ENCODE results near the gene CLDN17. TPM values are rescaled to one million over a fixed set of nuclear protein-coding genes. Genes with fewer than 3 reads are reported as not detected.

Gene CLDN17
- total and polyA plus RNA-seq, 2 donors (not counting 3 experiments of a cell fraction or from before 2014, with no cell fraction given): not detected

- no peak overlapping the region for H3K4me3 ChIP-seq (replicated peaks in 1 of 3; ENCODE audit: insufficient read depth in 1 of 3, low read depth in 1 of 3, low read length in 3 of 3)
- H3K9ac ChIP-seq (replicated peaks; ENCODE audit: extremely low read depth, insufficient read depth, low read length): no peak overlapping the region
- no peak overlapping the region for H3K4me2 ChIP-seq (ENCODE audit: insufficient read depth, low read length)
- ChIA-PET CTCF (no interaction called here), POLR2A (no interaction called here)
- BruUV-seq (replicated peaks): no TSS peak
- no peak overlapping the region for H3K27ac ChIP-seq (ENCODE audit: insufficient read depth, low read depth, low read length)
- dilution Hi-C loops (cut with MboI; ENCODE audit: extremely low pct_ligation_motif_present, low sequenced_read_pairs) (no loop called here), intact Hi-C loops (cut with micrococcal nuclease) (no loop called here)
- H4K20me1 ChIP-seq (replicated peaks; ENCODE audit: control insufficient read depth, extremely low read depth, insufficient read depth, low read length): no peaks in the 10 kb centered on the region
- H3K4me1 ChIP-seq (ENCODE audit: control insufficient read depth, extremely low read depth, insufficient read depth, low read length): no peaks in the 10 kb centered on the region
- TF ChIP-seq POLR2A (IDR thresholded peaks at IDR 0.05; ENCODE audit: low read depth, low read length) (no peak), MYC (IDR thresholded peaks at IDR 0.05; ENCODE audit: low read depth, low read length) (no peak), GATA2 (IDR thresholded peaks at IDR 0.05; ENCODE audit: insufficient read depth, insufficient read length, low read depth, low read length) (no peak), EZH2 (IDR thresholded peaks at IDR 0.05; ENCODE audit: borderline replicate concordance, low read depth, low read length, severe bottlenecking) (no peak), POLR2AphosphoS5 (IDR thresholded peaks at IDR 0.05; ENCODE audit: insufficient read depth, low read depth, low read length) (no peak)
- TF ChIP-seq, protein P1, sequence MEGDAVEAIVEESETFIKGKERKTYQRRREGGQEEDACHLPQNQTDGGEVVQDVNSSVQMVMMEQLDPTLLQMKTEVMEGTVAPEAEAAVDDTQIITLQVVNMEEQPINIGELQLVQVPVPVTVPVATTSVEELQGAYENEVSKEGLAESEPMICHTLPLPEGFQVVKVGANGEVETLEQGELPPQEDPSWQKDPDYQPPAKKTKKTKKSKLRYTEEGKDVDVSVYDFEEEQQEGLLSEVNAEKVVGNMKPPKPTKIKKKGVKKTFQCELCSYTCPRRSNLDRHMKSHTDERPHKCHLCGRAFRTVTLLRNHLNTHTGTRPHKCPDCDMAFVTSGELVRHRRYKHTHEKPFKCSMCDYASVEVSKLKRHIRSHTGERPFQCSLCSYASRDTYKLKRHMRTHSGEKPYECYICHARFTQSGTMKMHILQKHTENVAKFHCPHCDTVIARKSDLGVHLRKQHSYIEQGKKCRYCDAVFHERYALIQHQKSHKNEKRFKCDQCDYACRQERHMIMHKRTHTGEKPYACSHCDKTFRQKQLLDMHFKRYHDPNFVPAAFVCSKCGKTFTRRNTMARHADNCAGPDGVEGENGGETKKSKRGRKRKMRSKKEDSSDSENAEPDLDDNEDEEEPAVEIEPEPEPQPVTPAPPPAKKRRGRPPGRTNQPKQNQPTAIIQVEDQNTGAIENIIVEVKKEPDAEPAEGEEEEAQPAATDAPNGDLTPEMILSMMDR (IDR thresholded peaks at IDR 0.05; ENCODE audit: extremely low read depth in 1 of 2, insufficient read depth in 1 of 2, low read depth in 1 of 2, low read length in 2 of 2): no peak
- H3K9me1 ChIP-seq (replicated peaks; ENCODE audit: control insufficient read depth, extremely low read depth, insufficient read depth, low read length): no peaks in the 10 kb centered on the region
- H3K79me2 ChIP-seq (ENCODE audit: control insufficient read depth, insufficient read depth, low read length): no peaks in the 10 kb centered on the region
- H3K9me3 ChIP-seq (replicated peaks; ENCODE audit: control insufficient read depth, insufficient read depth, low read length): peaks cover 2% of the 10 kb centered on the region
- FAIRE-seq: no peak
- no peak for DNase-seq (ENCODE audit: low read depth, low spot score)
- H2AFZ ChIP-seq (ENCODE audit: low read depth, low read length): no peak overlapping the region
- H3K27me3 ChIP-seq (ENCODE audit: control insufficient read depth in 2 of 2, insufficient read depth in 2 of 2, low read length in 2 of 2): no peaks in the 10 kb centered on the region
- H3K36me3 ChIP-seq (ENCODE audit: control insufficient read depth in 2 of 2, extremely low read depth in 1 of 2, insufficient read depth in 2 of 2, low read length in 2 of 2): no peaks in the 10 kb centered on the region
Measured at GRCh38 chr21:30129246-30129645, 37.4 kb downstream of the CLDN17 start.

- CTCF ChIA-PET: no interaction called here
- intact Hi-C loops (cut with micrococcal nuclease) (no loop called here), dilution Hi-C loops (cut with MboI; ENCODE audit: extremely low pct_ligation_motif_present, low sequenced_read_pairs) (no loop called here)
- H3K9me3 ChIP-seq (replicated peaks; ENCODE audit: control insufficient read depth, insufficient read depth, low read length): peaks cover 2% of the 10 kb centered on the region
- no peak overlapping the region for H2AFZ ChIP-seq (ENCODE audit: low read depth, low read length)
- no peaks in the 10 kb centered on the region for H3K36me3 ChIP-seq (ENCODE audit: control insufficient read depth in 2 of 2, extremely low read depth in 1 of 2, insufficient read depth in 2 of 2, low read length in 2 of 2)
- no peaks in the 10 kb centered on the region for H4K20me1 ChIP-seq (replicated peaks; ENCODE audit: control insufficient read depth, extremely low read depth, insufficient read depth, low read length)
- FAIRE-seq (no peak), DNase-seq (ENCODE audit: low read depth, low spot score) (no peak)
- H3K4me2 ChIP-seq (ENCODE audit: insufficient read depth, low read length): no peak overlapping the region
- H3K9me1 ChIP-seq (replicated peaks; ENCODE audit: control insufficient read depth, extremely low read depth, insufficient read depth, low read length): no peaks in the 10 kb centered on the region
- no peak overlapping the region for H3K27ac ChIP-seq (ENCODE audit: insufficient read depth, low read depth, low read length)
- POLR2A ChIA-PET: no interaction called here
- H3K4me3 ChIP-seq (replicated peaks in 1 of 3; ENCODE audit: insufficient read depth in 1 of 3, low read depth in 1 of 3, low read length in 3 of 3): no peak overlapping the region
- H3K79me2 ChIP-seq (ENCODE audit: control insufficient read depth, insufficient read depth, low read length): no peaks in the 10 kb centered on the region
- H3K9ac ChIP-seq (replicated peaks; ENCODE audit: extremely low read depth, insufficient read depth, low read length): no peak overlapping the region
- H3K27me3 ChIP-seq (ENCODE audit: control insufficient read depth in 2 of 2, insufficient read depth in 2 of 2, low read length in 2 of 2): no peaks in the 10 kb centered on the region
- H3K4me1 ChIP-seq (ENCODE audit: control insufficient read depth, extremely low read depth, insufficient read depth, low read length): no peaks in the 10 kb centered on the region
- TF ChIP-seq EZH2 (IDR thresholded peaks at IDR 0.05; ENCODE audit: borderline replicate concordance, low read depth, low read length, severe bottlenecking) (no peak), POLR2A (IDR thresholded peaks at IDR 0.05; ENCODE audit: low read depth, low read length) (no peak), JUN (IDR thresholded peaks at IDR 0.05; ENCODE audit: borderline replicate concordance, insufficient read depth, insufficient read length, low read depth) (no peak), GATA2 (IDR thresholded peaks at IDR 0.05; ENCODE audit: insufficient read depth, insufficient read length, low read depth, low read length) (no peak), FOS (IDR thresholded peaks at IDR 0.05; ENCODE audit: borderline replicate concordance, insufficient read depth, low read length) (no peak), POLR2AphosphoS5 (IDR thresholded peaks at IDR 0.05; ENCODE audit: insufficient read depth, low read depth, low read length) (no peak), MYC (IDR thresholded peaks at IDR 0.05; ENCODE audit: low read depth, low read length) (no peak)
- TF ChIP-seq, protein P2, sequence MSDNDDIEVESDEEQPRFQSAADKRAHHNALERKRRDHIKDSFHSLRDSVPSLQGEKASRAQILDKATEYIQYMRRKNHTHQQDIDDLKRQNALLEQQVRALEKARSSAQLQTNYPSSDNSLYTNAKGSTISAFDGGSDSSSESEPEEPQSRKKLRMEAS (IDR thresholded peaks at IDR 0.05; ENCODE audit: insufficient read depth, insufficient read length): no peak
- TF ChIP-seq, protein P1 (IDR thresholded peaks at IDR 0.05; ENCODE audit: extremely low read depth in 1 of 2, insufficient read depth in 1 of 2, low read depth in 1 of 2, low read length in 2 of 2): no peak
- BruUV-seq (replicated peaks): no TSS peak
Measured at GRCh38 chr21:30126576-30126975, 40.0 kb downstream of the CLDN17 start.
